Endothelial cell of umbilical vein (primary cell): ENCODE data around the gene FASLG.

Source experiments
- CTCF ChIP-seq, 2 donors: IDR thresholded peaks; 1 replicate in 1 of 2; 2 replicates in 1 of 2; pipeline ENCODE4 v1.5.1; 2011; ENCODE audit warnings: low read length in 2 of 2, mild to moderate bottlenecking in 2 of 2, moderate library complexity in 2 of 2, control low read depth in 1 of 2, inconsistent platforms in 1 of 2, low read depth in 1 of 2; ENCODE audit not compliant: insufficient read depth in 1 of 2; ENCODE audit errors: extremely low read depth in 1 of 2
- EZH2 ChIP-seq: IDR thresholded peaks from 2 replicates; pipeline ENCODE4 v1.6.1; 2012; ENCODE audit warnings: borderline replicate concordance, low read depth, mild to moderate bottlenecking, moderate library complexity, low read length, inconsistent platforms; ENCODE audit not compliant: severe bottlenecking
- JUN ChIP-seq: IDR thresholded peaks from 2 replicates; pipeline ENCODE4 v1.6.1; 2011; ENCODE audit warnings: borderline replicate concordance, low read depth; ENCODE audit not compliant: insufficient read length, insufficient read depth
- MAX ChIP-seq: IDR thresholded peaks from 2 replicates; pipeline ENCODE4 v1.6.1; 2011; ENCODE audit not compliant: insufficient read depth, insufficient read length
- POLR2A ChIP-seq: IDR thresholded peaks from 2 replicates; pipeline ENCODE4 v1.6.1; 2012; ENCODE audit warnings: low read depth, mild to moderate bottlenecking, control low read depth, low read length

- TF ChIP-seq POLR2A (no peak), EZH2 (no peak), MAX (no peak), CTCF (IDR thresholded peaks at IDR 0.05; ENCODE audit: extremely low read depth in 1 of 2, insufficient read depth in 1 of 2, low read depth in 1 of 2, low read length in 2 of 2) (no peak), JUN (no peak)
These were observed 4.8 kb downstream of the FASLG start for GRCh38 chr1:172663732-172664131.
